Breast epithelium (tissue), 4 donors: ENCODE measurements around the gene WSB2. TPM values are rescaled to one million over a fixed set of nuclear protein-coding genes. Genes with fewer than 3 reads are reported as not detected.

Experiments used
- DNase-seq, 2 donors: peaks; one replicate each; pipeline ENCODE4 v3.0.0-alpha.2; 2019; ENCODE audit warnings: low spot score in 2 of 2
- H3K27ac ChIP-seq, 2 donors: fragments of 200-600 bp; sonication (generic) in 1 of 2; one replicate each; pipeline ENCODE4 v1.5.1; 2016 to 2019; ENCODE audit warnings: mild to moderate bottlenecking in 1 of 2
- H3K27me3 ChIP-seq, 2 donors: fragments of 200-600 bp; sonication (generic) in 1 of 2; one replicate each; pipeline versions ENCODE4 v1.5.1 to v1.6.0; 2017 to 2019; ENCODE audit warnings: control low read depth in 1 of 2, mild to moderate bottlenecking in 1 of 2
- H3K36me3 ChIP-seq: fragments of 200-600 bp; one replicate; pipeline ENCODE4 v1.5.1; 2019
- H3K4me1 ChIP-seq, 2 donors: fragments of 200-600 bp; sonication (generic); one replicate each; pipeline ENCODE4 v1.5.1; 2016 to 2019; ENCODE audit warnings: control low read depth in 1 of 2
- H3K4me3 ChIP-seq, 3 donors: fragments of 200-600 bp; sonication (generic); 1 replicate in 2 of 3; 2 replicates in 1 of 3; pipeline ENCODE4 v1.5.1; 2016 to 2019; ENCODE audit warnings: mild to moderate bottlenecking in 3 of 3, moderate library complexity in 2 of 3
- H3K9me3 ChIP-seq, 2 donors: fragments of 200-600 bp; sonication (generic) in 1 of 2; one replicate each; pipeline ENCODE4 v1.5.1; 2016 to 2019; ENCODE audit warnings: control low read depth in 1 of 2
- POLR2A ChIP-seq: fragments of 450-650 bp; IDR thresholded peaks from one replicate; pipeline ENCODE4 v1.6.1; 2016; ENCODE audit warnings: antibody characterized with exemption, mild to moderate bottlenecking, moderate library complexity
- POLR2AphosphoS5 ChIP-seq, 3 donors: sonication (generic); formaldehyde crosslinking; IDR thresholded peaks; one replicate each; pipeline ENCODE4 v1.6.1; 2017; ENCODE audit warnings: antibody characterized with exemption in 3 of 3
- intact Hi-C: fragments of 100-400 bp; cut with DNase I; formaldehyde crosslinking; loops from one replicate; pipeline ENCODE4 v1.15.1; 2023; ENCODE audit warnings: low total_unique reads
- total RNA-seq, 3 donors: library from RNA; depleted of rRNA; stranded (reverse); fragments of >200 nt; gene quantifications; one replicate each; pipeline ENCODE4 v1.1.0, GENCODE V29; 2016
- TF ChIP-seq, protein P1 (sequence below), 3 donors: fragments of 450-650 bp; IDR thresholded peaks; one replicate each; pipeline ENCODE4 v1.5.1; 2016 to 2017; ENCODE audit warnings: antibody characterized with exemption in 3 of 3, mild to moderate bottlenecking in 3 of 3, moderate library complexity in 3 of 3

WSB2 gene
- total RNA-seq, 3 donors from 2014 or later = 26.2 to 51.4 (median 40.0) TPM

DNA sequence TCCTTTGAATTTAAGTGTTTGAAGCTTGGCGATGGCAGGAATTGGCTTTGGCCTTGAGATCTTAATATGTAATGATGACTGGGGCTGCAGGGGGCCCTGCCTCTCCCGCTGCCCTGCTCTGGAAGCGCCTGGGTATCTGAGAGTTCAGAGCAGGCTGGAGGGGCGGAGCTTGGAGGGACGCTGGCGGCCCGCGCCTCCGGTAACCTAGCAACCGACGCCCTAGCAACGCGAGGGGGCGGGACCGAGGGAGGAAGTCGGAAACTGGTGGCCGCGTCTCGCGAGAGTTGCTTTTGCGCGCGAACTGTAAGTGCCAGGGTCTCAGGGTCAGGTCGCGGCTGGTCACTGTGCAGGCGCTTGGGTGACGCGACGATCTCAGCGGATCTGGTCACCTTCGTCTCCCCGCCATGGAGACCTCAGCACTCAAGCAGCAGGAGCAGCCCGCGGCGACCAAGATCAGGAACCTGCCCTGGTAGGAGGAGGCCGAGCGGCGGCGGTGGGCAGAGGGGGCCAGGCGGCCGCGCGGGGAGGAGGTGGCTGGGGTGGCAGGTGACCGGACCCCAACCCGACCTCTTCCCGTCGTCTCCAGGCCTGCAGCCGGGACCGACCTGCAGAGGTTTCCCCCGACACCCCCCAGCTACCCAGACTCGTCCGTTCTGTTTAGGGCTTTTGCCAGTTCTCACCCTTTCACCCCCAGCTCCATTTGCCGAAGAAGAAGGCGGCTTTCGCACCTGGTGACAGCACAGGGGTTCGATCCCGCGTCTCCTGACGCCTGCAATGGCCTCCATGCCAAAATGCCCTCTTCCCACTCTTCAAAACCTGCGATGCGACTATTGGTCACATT is 44.3 kb downstream of the WSB2 start, which contains the start of gene RFC5:
RFC5 (plus strand) TSS at position 280 of the 841 bp plus-strand sequence; CDS start at position 405, 125 bp downstream.
- peak; percentile 95 to 98 for DNase-seq
- intact Hi-C loops = no loop called here
- Histone ChIP-seq H3K27me3 (no peaks in the 10 kb centered on the region), H3K4me3 (peak within 1 kb of the TSS; percentile 94 to 95 (median 94)), H3K27ac (peak within 1 kb of the TSS; percentile 50 to 58), H3K36me3 (no peaks in the 10 kb centered on the region), H3K4me1 (no peaks in the 10 kb centered on the region), H3K9me3 (no peaks in the 10 kb centered on the region)
- TF ChIP-seq POLR2AphosphoS5 (IDR thresholded peaks at IDR 0.05) (peak; percentile 32 to 62 (median 51)), POLR2A (no peak)
- TF ChIP-seq, protein P1, sequence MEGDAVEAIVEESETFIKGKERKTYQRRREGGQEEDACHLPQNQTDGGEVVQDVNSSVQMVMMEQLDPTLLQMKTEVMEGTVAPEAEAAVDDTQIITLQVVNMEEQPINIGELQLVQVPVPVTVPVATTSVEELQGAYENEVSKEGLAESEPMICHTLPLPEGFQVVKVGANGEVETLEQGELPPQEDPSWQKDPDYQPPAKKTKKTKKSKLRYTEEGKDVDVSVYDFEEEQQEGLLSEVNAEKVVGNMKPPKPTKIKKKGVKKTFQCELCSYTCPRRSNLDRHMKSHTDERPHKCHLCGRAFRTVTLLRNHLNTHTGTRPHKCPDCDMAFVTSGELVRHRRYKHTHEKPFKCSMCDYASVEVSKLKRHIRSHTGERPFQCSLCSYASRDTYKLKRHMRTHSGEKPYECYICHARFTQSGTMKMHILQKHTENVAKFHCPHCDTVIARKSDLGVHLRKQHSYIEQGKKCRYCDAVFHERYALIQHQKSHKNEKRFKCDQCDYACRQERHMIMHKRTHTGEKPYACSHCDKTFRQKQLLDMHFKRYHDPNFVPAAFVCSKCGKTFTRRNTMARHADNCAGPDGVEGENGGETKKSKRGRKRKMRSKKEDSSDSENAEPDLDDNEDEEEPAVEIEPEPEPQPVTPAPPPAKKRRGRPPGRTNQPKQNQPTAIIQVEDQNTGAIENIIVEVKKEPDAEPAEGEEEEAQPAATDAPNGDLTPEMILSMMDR (IDR thresholded peaks at IDR 0.05) = peak in 1 of 3 donors; percentile 2

GRCh38 chr12:118015944-118016343 is 45.0 kb downstream of the WSB2 start:
- TF ChIP-seq POLR2A (no peak), POLR2AphosphoS5 (IDR thresholded peaks at IDR 0.05) (no peak)
- TF ChIP-seq, protein P1 (IDR thresholded peaks at IDR 0.05) = no peak
- H3K27me3 ChIP-seq = no peaks in the 10 kb centered on the region
- H3K27ac ChIP-seq = no peak overlapping the region
- H3K4me1 ChIP-seq = no peaks in the 10 kb centered on the region
- H3K9me3 ChIP-seq = no peaks in the 10 kb centered on the region
- peak overlapping the region; percentile 94 to 95 (median 94) for H3K4me3 ChIP-seq
- intact Hi-C loops = no loop called here
- DNase-seq = no peak
- no peaks in the 10 kb centered on the region for H3K36me3 ChIP-seq

GRCh38 chr12:118015306-118015705 is 45.7 kb downstream of the WSB2 start:
- no peak for DNase-seq
- intact Hi-C loops = no loop called here
- H3K36me3 ChIP-seq = no peaks in the 10 kb centered on the region
- no peak for TF ChIP-seq POLR2AphosphoS5 (IDR thresholded peaks at IDR 0.05)
- TF ChIP-seq, protein P1 (IDR thresholded peaks at IDR 0.05) = no peak
- TF ChIP-seq POLR2A = no peak
- H3K27ac ChIP-seq = no peak overlapping the region
- H3K4me3 ChIP-seq = no peak overlapping the region
- no peaks in the 10 kb centered on the region for H3K9me3 ChIP-seq
- no peaks in the 10 kb centered on the region for H3K4me1 ChIP-seq
- no peaks in the 10 kb centered on the region for H3K27me3 ChIP-seq

GRCh38 chr12:118013283-118013682 is 47.7 kb downstream of the WSB2 start:
- Histone ChIP-seq H3K27me3 (no peaks in the 10 kb centered on the region), H3K36me3 (no peaks in the 10 kb centered on the region), H3K9me3 (no peaks in the 10 kb centered on the region), H3K27ac (no peak overlapping the region), H3K4me3 (no peak overlapping the region), H3K4me1 (no peaks in the 10 kb centered on the region)
- intact Hi-C loops = loop anchor here (5.0 kb wide), 1 partner anchor 1814 kb away; no protein-coding TSS in a partner anchor
- TF ChIP-seq, protein P1 (IDR thresholded peaks at IDR 0.05) = no peak
- TF ChIP-seq POLR2AphosphoS5 (IDR thresholded peaks at IDR 0.05) = no peak
- TF ChIP-seq POLR2A = no peak
- no peak for DNase-seq

DNA sequence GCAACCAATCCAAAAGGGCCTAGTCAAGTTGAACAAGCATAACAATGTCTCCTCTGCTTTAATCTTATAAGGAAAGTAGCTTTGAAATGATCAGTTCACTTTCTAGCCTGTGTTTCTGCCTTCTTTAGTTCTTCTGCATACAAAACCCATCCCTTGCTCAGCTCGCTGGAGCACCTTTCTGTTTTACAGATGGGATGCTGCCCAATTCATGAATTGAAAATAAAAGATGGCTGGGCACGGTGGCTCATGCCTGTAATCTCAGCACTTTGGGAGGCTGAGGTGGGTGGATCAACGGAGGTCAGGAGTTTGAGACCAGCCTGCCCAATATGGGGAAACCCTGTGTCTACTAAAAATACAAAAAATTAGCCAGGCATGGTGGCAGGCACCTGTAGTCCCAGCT is 49.0 kb downstream of the WSB2 start:
- no peak overlapping the region for H3K27ac ChIP-seq
- no peaks in the 10 kb centered on the region for H3K36me3 ChIP-seq
- TF ChIP-seq, protein P1 (IDR thresholded peaks at IDR 0.05) = no peak
- no peak for TF ChIP-seq POLR2AphosphoS5 (IDR thresholded peaks at IDR 0.05)
- TF ChIP-seq POLR2A = no peak
- H3K9me3 ChIP-seq = no peaks in the 10 kb centered on the region
- H3K4me1 ChIP-seq = no peaks in the 10 kb centered on the region
- H3K27me3 ChIP-seq = no peaks in the 10 kb centered on the region
- DNase-seq = no peak
- no peak overlapping the region for H3K4me3 ChIP-seq
- intact Hi-C loops = loop anchor here (5.0 kb wide), 1 partner anchor 1815 kb away; no protein-coding TSS in a partner anchor
